ENCODE measurements around the gene CEACAM21.
"Not testable (repeated sequence)": the region's sequence is repeated elsewhere in the genome, so short reads cannot be mapped to it uniquely, and the experiment has no call there.

Gene CEACAM21

DNA sequence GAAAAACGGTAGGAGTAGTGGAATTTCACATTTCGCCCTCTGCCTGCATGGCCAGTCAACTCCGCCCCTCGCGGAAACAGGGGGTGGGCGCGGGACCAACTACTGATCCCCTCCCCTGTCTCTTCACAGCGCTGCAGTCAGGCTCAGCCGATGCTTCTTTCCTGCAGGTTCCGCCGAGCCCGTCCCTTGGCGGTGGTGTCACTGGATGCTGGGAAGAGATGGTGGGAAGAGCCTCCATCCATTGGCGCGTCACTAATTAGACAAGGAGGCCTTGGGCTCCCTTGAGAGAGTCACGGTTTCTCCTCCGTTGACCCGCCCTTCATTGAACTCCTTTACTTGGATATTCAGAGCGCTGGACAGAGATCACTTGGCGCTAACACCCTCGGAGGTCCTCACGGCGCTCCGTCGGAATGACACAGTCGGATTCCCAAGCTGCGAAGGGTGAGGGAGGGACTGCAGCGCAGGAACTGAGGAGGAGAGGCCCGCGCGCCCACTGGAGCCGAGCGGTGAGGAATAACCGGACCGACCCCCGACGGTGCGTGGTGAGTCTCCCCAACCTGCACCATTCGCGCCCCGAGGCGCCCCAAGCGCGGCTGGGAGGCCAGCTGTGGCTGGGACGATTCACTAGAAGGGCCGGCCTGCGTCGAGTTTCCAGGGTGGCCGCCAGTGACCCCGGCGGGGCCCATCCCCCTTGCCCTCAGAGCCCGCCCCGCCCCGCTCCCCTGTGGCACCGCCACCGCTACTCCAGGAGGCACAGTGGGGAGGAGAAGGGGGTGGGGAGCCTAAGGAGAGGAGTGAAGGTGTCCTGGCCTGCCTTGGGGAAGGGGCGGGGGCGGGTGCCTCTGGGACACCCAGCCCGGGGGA is 11.2 kb upstream of the CEACAM21 start:
- peak; percentile 5 for ATAC-seq
- DNase-seq (ENCODE audit: low spot score in 2 of 2): no peak
- H3K4me1 Mint-ChIP-seq: peaks cover 32% of the 10 kb centered on the region
- no peaks in the 10 kb centered on the region for H3K9me3 Mint-ChIP-seq
- no peak overlapping the region for H3K27ac Mint-ChIP-seq
- H3K36me3 Mint-ChIP-seq: peaks cover 59% of the 10 kb centered on the region
- H3K4me3 Mint-ChIP-seq: peak overlapping the region; percentile 45

GRCh38 chr19:41565379-41565720 is 10.6 kb upstream of the CEACAM21 start:
- Mint-ChIP-seq H3K27ac (no peak overlapping the region), H3K9me3 (no peaks in the 10 kb centered on the region), H3K36me3 (peaks cover 59% of the 10 kb centered on the region), H3K4me1 (peaks cover 33% of the 10 kb centered on the region), H3K4me3 (no peak overlapping the region)
- no peak for ATAC-seq
- no peak for DNase-seq (ENCODE audit: low spot score in 2 of 2)

- H3K36me3 Mint-ChIP-seq: peaks cover 56% of the 10 kb centered on the region
- H3K4me3 Mint-ChIP-seq: no peak overlapping the region
- DNase-seq (ENCODE audit: low spot score in 2 of 2) (no peak), ATAC-seq (no peak)
- H3K27ac Mint-ChIP-seq: no peak overlapping the region
- H3K4me1 Mint-ChIP-seq: peaks cover 39% of the 10 kb centered on the region
- no peaks in the 10 kb centered on the region for H3K9me3 Mint-ChIP-seq
These were observed 10.0 kb upstream of the CEACAM21 start for GRCh38 chr19:41566001-41566400.

GRCh38 chr19:41569481-41570150 is 6.3 kb upstream of the CEACAM21 start:
- DNase-seq (ENCODE audit: low spot score in 2 of 2) (no peak), ATAC-seq (no peak)
- H3K36me3 Mint-ChIP-seq: peaks cover 29% of the 10 kb centered on the region
- H3K4me3 Mint-ChIP-seq: no peak overlapping the region
- H3K4me1 Mint-ChIP-seq: peaks cover 25% of the 10 kb centered on the region
- H3K27ac Mint-ChIP-seq: no peak overlapping the region
- no peaks in the 10 kb centered on the region for H3K9me3 Mint-ChIP-seq

GRCh38 chr19:41570179-41570578 is 5.8 kb upstream of the CEACAM21 start:
- peaks cover 25% of the 10 kb centered on the region for H3K4me1 Mint-ChIP-seq
- H3K9me3 Mint-ChIP-seq: no peaks in the 10 kb centered on the region
- ATAC-seq (no peak), DNase-seq (ENCODE audit: low spot score in 2 of 2) (no peak)
- H3K27ac Mint-ChIP-seq: peak overlapping the region; percentile 33
- no peak overlapping the region for H3K4me3 Mint-ChIP-seq
- H3K36me3 Mint-ChIP-seq: peaks cover 27% of the 10 kb centered on the region

- H3K4me1 Mint-ChIP-seq: peaks cover 30% of the 10 kb centered on the region
- H3K4me3 Mint-ChIP-seq: no peak overlapping the region
- ATAC-seq: peak; percentile 98
- DNase-seq (ENCODE audit: low spot score in 2 of 2): peak; percentile 84 to 89
- H3K36me3 Mint-ChIP-seq: peaks cover 26% of the 10 kb centered on the region
- no peaks in the 10 kb centered on the region for H3K9me3 Mint-ChIP-seq
- peak overlapping the region; percentile 33 for H3K27ac Mint-ChIP-seq
These were observed 5.3 kb upstream of the CEACAM21 start for GRCh38 chr19:41570639-41571112.

DNA sequence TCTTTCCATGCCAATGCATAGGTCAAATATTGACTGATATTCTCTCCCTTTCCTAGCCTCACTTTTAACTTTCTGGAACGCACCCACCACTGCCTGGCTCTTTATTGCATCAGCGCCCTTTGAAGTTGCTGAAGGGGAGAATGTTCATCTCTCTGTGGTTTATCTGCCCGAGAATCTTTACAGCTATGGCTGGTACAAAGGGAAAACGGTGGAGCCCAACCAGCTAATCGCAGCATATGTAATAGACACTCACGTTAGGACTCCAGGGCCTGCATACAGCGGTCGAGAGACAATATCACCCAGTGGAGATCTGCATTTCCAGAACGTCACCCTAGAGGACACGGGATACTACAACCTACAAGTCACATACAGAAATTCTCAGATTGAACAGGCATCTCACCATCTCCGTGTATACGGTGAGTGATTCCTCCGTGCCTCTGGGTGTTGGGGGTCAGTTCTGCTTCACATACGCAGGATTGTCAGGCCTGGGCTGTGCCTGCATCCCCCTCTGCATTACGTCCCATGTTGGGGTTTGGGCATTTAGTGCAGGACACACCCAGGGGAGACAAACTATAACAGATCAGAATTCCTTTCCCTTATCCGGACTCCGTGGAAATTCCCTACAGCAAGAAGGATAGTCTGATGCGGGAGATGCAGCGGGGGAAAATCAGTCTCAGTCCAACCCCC is 1.3 kb downstream of the CEACAM21 start:
- Mint-ChIP-seq H3K27ac (peak overlapping the region; percentile 96), H3K4me1 (peaks cover 24% of the 10 kb centered on the region), H3K4me3 (no peak overlapping the region), H3K9me3 (no peaks in the 10 kb centered on the region), H3K36me3 (peaks cover 44% of the 10 kb centered on the region)
- ATAC-seq (no peak), DNase-seq (ENCODE audit: low spot score in 2 of 2) (no peak)

GRCh38 chr19:41577833-41578232 is 1.9 kb downstream of the CEACAM21 start:
- Mint-ChIP-seq H3K4me1 (peaks cover 24% of the 10 kb centered on the region), H3K36me3 (peaks cover 46% of the 10 kb centered on the region), H3K9me3 (no peaks in the 10 kb centered on the region), H3K4me3 (no peak overlapping the region), H3K27ac (peak overlapping the region; percentile 96)
- ATAC-seq (no peak), DNase-seq (ENCODE audit: low spot score in 2 of 2) (no peak)

DNA sequence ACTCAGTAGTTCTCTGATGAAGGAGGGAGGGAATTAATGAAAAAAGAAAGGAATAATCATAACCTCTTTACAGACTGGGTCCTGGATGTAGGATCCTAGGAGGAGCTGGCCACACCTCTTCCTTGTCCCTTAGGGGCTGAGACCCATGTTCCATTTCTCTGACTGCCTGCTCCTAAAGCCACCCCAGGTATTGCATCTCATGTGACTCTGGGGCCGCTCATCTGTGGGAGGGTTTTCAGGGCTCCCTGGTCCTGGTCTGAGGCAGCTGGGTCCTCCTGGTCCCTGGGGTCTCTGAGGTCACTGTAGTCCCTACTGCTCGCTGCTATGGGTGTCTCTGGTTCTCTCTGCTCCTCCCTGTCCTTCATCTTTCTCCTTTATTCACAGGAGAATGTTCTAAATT is 2.9 kb downstream of the CEACAM21 start:
- peaks cover 24% of the 10 kb centered on the region for H3K4me1 Mint-ChIP-seq
- H3K4me3 Mint-ChIP-seq: no peak overlapping the region

GRCh38 chr19:41581068-41581467 is 5.1 kb downstream of the CEACAM21 start:
- Mint-ChIP-seq H3K4me1 (peaks cover 15% of the 10 kb centered on the region), H3K36me3 (peaks cover 61% of the 10 kb centered on the region)
- not testable (repeated sequence) for H3K4me3 Mint-ChIP-seq; H3K9me3 Mint-ChIP-seq; H3K27ac Mint-ChIP-seq; ATAC-seq; DNase-seq (ENCODE audit: low spot score in 2 of 2)

More for the DNA sequence above, 2.9 kb downstream of the CEACAM21 start:
- no peak for ATAC-seq
- Mint-ChIP-seq H3K36me3 (peaks cover 49% of the 10 kb centered on the region), H3K9me3 (no peaks in the 10 kb centered on the region), H3K27ac (no peak overlapping the region)
- DNase-seq (ENCODE audit: low spot score in 2 of 2): no peak

DNA sequence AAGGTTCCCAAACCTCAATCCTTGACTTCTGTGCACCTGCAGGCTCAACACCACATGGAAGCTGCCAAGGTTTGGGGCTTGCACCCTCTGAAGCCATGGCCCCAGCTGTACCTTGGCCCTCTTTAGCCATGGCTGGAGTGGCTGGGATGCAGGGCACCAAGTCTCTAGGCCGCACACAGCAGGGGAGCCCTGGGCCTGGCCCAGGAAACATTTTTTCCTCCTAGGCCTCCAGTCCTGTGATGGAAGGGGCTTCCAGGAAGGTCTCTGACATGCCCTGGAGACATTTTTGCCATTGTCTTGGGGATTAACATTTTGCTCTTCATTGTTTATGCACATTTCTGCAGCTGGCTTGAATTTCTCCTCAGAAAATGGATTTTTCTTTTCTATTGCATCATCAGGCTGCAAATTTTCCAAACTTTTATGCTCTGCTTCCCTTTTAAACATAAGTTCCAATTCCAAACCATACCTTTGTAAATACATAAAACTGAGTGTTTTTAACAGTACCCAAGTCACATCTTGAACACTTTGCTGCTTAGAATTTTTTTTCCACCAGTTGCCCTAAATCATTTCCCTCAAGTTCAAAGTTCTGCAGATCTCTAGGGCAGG is 6.7 kb downstream of the CEACAM21 start:
- not testable (repeated sequence) for DNase-seq (ENCODE audit: low spot score in 2 of 2); H3K4me3 Mint-ChIP-seq; ATAC-seq; H3K27ac Mint-ChIP-seq; H3K9me3 Mint-ChIP-seq; H3K4me1 Mint-ChIP-seq
- H3K36me3 Mint-ChIP-seq: peaks cover 62% of the 10 kb centered on the region

GRCh38 chr19:41584260-41584810 is 8.4 kb downstream of the CEACAM21 start:
- Mint-ChIP-seq H3K4me3 (no peak overlapping the region), H3K4me1 (peaks cover 9% of the 10 kb centered on the region), H3K36me3 (peaks cover 48% of the 10 kb centered on the region), H3K9me3 (no peaks in the 10 kb centered on the region), H3K27ac (peak overlapping the region; percentile 72)
- DNase-seq (ENCODE audit: low spot score in 2 of 2) (no peak), ATAC-seq (no peak)

DNA sequence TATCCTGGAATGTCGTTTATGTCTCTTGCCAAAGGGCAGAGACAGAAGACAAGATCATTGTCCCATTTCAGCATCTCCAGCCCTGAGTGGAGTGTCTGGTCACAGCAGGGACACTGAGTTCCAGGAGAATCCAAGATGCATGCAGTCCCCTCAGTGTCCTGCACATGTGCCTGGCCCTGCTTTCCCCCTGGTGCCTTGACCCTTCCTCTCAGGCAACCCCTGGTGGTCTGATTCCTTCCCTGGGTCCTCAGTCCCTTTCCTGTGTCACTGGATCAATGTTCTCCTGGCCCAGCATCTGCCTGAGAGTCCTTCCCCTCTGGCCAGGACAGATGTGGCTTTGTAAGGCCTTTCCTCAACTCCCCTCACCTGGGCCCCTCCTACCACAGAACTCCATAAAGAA is 9.0 kb downstream of the CEACAM21 start:
- ATAC-seq (no peak), DNase-seq (ENCODE audit: low spot score in 2 of 2) (no peak)
- peaks cover 42% of the 10 kb centered on the region for H3K36me3 Mint-ChIP-seq
- H3K27ac Mint-ChIP-seq: peak overlapping the region; percentile 47
- peaks cover 13% of the 10 kb centered on the region for H3K4me1 Mint-ChIP-seq
- H3K4me3 Mint-ChIP-seq: no peak overlapping the region
- no peaks in the 10 kb centered on the region for H3K9me3 Mint-ChIP-seq

DNA sequence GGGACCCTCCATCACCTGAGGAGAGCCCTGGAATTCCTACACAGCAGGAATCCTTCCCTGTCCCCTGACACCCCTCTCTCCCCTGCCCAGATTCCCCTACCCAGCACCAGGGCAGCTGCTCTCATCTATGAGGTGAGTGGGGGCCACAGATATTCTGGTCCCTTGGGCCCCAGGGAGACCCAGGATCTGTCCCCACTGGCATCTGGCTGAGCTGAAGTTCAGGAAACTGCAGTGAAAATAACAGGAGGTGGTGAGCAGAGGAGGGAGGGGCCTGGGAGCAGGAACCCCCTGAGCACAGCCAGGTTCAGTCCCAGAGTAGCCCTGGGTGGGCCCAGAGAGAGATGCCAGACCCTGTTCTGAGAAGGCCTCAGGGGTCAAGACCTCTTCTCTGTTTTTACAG is 10.1 kb downstream of the CEACAM21 start:
- H3K27ac Mint-ChIP-seq: peak overlapping the region; percentile 54
- DNase-seq (ENCODE audit: low spot score in 2 of 2) (no peak), ATAC-seq (no peak)
- peaks cover 13% of the 10 kb centered on the region for H3K4me1 Mint-ChIP-seq
- H3K9me3 Mint-ChIP-seq: no peaks in the 10 kb centered on the region
- H3K4me3 Mint-ChIP-seq: no peak overlapping the region
- peaks cover 36% of the 10 kb centered on the region for H3K36me3 Mint-ChIP-seq
